GM12878 (cell line): Measurements from ENCODE around the gene PARM1. TPM values are rescaled to one million over a fixed set of nuclear protein-coding genes. Genes with fewer than 3 reads are reported as not detected.
A peak's percentile ranks its signal among the peaks of the same experiment; 100 is the strongest.

Experiments
- BRCA1 ChIP-seq: IDR thresholded peaks from 2 replicates; pipeline ENCODE4 v1.6.1; 2011; ENCODE audit warnings: low read depth, low read length, improper control_type of control experiment
- EED ChIP-seq: sonication (generic); IDR thresholded peaks from 2 replicates; pipeline ENCODE4 v1.6.1; 2016; ENCODE audit warnings: antibody characterized with exemption, low read depth
- FOS ChIP-seq: IDR thresholded peaks from 3 replicates; pipeline ENCODE4 v1.6.1; 2011; ENCODE audit warnings: borderline replicate concordance; ENCODE audit not compliant: insufficient read length; ENCODE audit errors: extremely low read depth
- MTA2 ChIP-seq: fragments of 450-650 bp; IDR thresholded peaks from 2 replicates; pipeline ENCODE4 v1.6.1; 2016; ENCODE audit warnings: low read depth, mild to moderate bottlenecking, moderate library complexity
- MYC ChIP-seq: IDR thresholded peaks from 2 replicates; pipeline ENCODE4 v1.6.1; 2011; ENCODE audit warnings: mild to moderate bottlenecking, low read length, moderate library complexity, inconsistent platforms; ENCODE audit not compliant: insufficient read depth, insufficient replicate concordance, insufficient read length, severe bottlenecking
- NFYA ChIP-seq: IDR thresholded peaks from 2 replicates; pipeline ENCODE4 v1.6.1; 2011; ENCODE audit warnings: low read depth, mild to moderate bottlenecking, low read length, improper control_type of control experiment, borderline replicate concordance
- NR2F1 ChIP-seq: fragments of 450-650 bp; conservative IDR thresholded peaks from 2 replicates; pipeline ENCODE4 v1.6.1; 2017; ENCODE audit warnings: mild to moderate bottlenecking
- RFX5 ChIP-seq: IDR thresholded peaks from 2 replicates; pipeline ENCODE4 v1.6.1; 2011; ENCODE audit warnings: low read depth, low read length, improper control_type of control experiment
- SPI1 ChIP-seq: IDR thresholded peaks from 2 replicates; pipeline ENCODE4 v1.6.1; 2011; ENCODE audit warnings: low read depth, mild to moderate bottlenecking, low read length, moderate library complexity, borderline replicate concordance; ENCODE audit not compliant: insufficient read depth
- STAT1 ChIP-seq: fragments of 450-650 bp; conservative IDR thresholded peaks from 2 replicates; pipeline ENCODE4 v1.6.1; 2014; ENCODE audit warnings: antibody characterized with exemption, mild to moderate bottlenecking
- STAT3 ChIP-seq: IDR thresholded peaks from 2 replicates; pipeline ENCODE4 v1.6.1; 2011; ENCODE audit warnings: low read depth, low read length, improper control_type of control experiment
- TCF12 ChIP-seq: IDR thresholded peaks from 2 replicates; pipeline ENCODE4 v1.6.1; 2011; ENCODE audit warnings: low read depth, mild to moderate bottlenecking, low read length
- ZBTB33 ChIP-seq: fragments of 450-650 bp; IDR thresholded peaks from 2 replicates; pipeline ENCODE4 v1.6.1; 2017; ENCODE audit warnings: mild to moderate bottlenecking
- ZNF217 ChIP-seq: fragments of 450-650 bp; IDR thresholded peaks from 2 replicates; pipeline ENCODE4 v1.6.1; 2017; ENCODE audit warnings: antibody characterized with exemption, mild to moderate bottlenecking
- ZNF384 ChIP-seq: IDR thresholded peaks from 2 replicates; pipeline ENCODE4 v1.6.1; 2012; ENCODE audit warnings: low read depth, mild to moderate bottlenecking, low read length, improper control_type of control experiment, borderline replicate concordance
- polyA plus RNA-seq, 11 experiments: library from polyadenylated mRNA; depleted of rRNA in 4 of 11; unstranded in 6 of 11; stranded (reverse) in 5 of 11; fragments of >200 nt; fragmentation: Nextera tagmentation in 4 of 11; fragmentation: Illumina TruSeq in 1 of 11; extraction: Ambion mirVana in 4 of 11; extraction: Trizol in 1 of 11; gene quantifications; 1 replicate in 1 of 11; 2 replicates in 10 of 11; pipeline versions ENCODE4 v1.2.1 to v1.2.3, GENCODE V29; 2011 to 2016; ENCODE audit warnings: inconsistent platforms in 2 of 11, missing spikeins in 2 of 11, low read depth in 1 of 11
- total RNA-seq, 4 experiments: library from RNA; depleted of rRNA in 3 of 4; stranded (reverse); fragments of >200 nt in 3 of 4; fragmentation: Illumina TruSeq in 1 of 4; extraction: Trizol in 1 of 4; gene quantifications; 2 replicates each; pipeline versions ENCODE4 v1.2.1 to v1.2.3, GENCODE V29; 2013 to 2021
- TF ChIP-seq, protein P1 (sequence below): fragments of 450-650 bp; IDR thresholded peaks from 2 replicates; pipeline ENCODE4 v1.6.1; 2017; ENCODE audit warnings: mild to moderate bottlenecking, moderate library complexity
- TF ChIP-seq, protein P2 (sequence below): IDR thresholded peaks from 2 replicates; pipeline ENCODE4 v1.6.1; 2012; ENCODE audit warnings: low read depth, low read length, improper control_type of control experiment
- TF ChIP-seq, protein P3 (sequence below): IDR thresholded peaks from 2 replicates; pipeline ENCODE4 v1.6.1; 2012; ENCODE audit warnings: low read depth, low read length, improper control_type of control experiment
- TF ChIP-seq, protein P4 (sequence below): IDR thresholded peaks from 2 replicates; pipeline ENCODE4 v1.6.1; 2011; ENCODE audit warnings: borderline replicate concordance, low read depth, mild to moderate bottlenecking, moderate library complexity, mixed read lengths, low read length; ENCODE audit not compliant: insufficient read depth; ENCODE audit errors: extremely low read length
- TF ChIP-seq, protein P5 (sequence below): IDR thresholded peaks from 2 replicates; pipeline ENCODE4 v1.6.1; 2011; ENCODE audit warnings: low read depth, low read length, improper control_type of control experiment, borderline replicate concordance

The PARM1 gene
- total and polyA plus RNA-seq, 10 of the 15 experiments (the other 5 are each of a cell fraction or from before 2014, with no cell fraction given): 13.9 to 56.2 (median 41.3) TPM

GRCh38 chr4:75037252-75037651, 104.3 kb downstream of the PARM1 start (continued):
- TF ChIP-seq, protein P1, sequence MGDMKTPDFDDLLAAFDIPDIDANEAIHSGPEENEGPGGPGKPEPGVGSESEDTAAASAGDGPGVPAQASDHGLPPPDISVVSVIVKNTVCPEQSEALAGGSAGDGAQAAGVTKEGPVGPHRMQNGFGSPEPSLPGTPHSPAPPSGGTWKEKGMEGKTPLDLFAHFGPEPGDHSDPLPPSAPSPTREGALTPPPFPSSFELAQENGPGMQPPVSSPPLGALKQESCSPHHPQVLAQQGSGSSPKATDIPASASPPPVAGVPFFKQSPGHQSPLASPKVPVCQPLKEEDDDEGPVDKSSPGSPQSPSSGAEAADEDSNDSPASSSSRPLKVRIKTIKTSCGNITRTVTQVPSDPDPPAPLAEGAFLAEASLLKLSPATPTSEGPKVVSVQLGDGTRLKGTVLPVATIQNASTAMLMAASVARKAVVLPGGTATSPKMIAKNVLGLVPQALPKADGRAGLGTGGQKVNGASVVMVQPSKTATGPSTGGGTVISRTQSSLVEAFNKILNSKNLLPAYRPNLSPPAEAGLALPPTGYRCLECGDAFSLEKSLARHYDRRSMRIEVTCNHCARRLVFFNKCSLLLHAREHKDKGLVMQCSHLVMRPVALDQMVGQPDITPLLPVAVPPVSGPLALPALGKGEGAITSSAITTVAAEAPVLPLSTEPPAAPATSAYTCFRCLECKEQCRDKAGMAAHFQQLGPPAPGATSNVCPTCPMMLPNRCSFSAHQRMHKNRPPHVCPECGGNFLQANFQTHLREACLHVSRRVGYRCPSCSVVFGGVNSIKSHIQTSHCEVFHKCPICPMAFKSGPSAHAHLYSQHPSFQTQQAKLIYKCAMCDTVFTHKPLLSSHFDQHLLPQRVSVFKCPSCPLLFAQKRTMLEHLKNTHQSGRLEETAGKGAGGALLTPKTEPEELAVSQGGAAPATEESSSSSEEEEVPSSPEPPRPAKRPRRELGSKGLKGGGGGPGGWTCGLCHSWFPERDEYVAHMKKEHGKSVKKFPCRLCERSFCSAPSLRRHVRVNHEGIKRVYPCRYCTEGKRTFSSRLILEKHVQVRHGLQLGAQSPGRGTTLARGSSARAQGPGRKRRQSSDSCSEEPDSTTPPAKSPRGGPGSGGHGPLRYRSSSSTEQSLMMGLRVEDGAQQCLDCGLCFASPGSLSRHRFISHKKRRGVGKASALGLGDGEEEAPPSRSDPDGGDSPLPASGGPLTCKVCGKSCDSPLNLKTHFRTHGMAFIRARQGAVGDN: peak; percentile 34; the same call in 1 of the 2 replicates
- TF ChIP-seq FOS: no peak
- no peak for TF ChIP-seq RFX5
- TF ChIP-seq NR2F1: peak; percentile 68; the same call in 1 of the 2 replicates
- TF ChIP-seq, protein P2, sequence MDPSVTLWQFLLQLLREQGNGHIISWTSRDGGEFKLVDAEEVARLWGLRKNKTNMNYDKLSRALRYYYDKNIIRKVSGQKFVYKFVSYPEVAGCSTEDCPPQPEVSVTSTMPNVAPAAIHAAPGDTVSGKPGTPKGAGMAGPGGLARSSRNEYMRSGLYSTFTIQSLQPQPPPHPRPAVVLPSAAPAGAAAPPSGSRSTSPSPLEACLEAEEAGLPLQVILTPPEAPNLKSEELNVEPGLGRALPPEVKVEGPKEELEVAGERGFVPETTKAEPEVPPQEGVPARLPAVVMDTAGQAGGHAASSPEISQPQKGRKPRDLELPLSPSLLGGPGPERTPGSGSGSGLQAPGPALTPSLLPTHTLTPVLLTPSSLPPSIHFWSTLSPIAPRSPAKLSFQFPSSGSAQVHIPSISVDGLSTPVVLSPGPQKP: no peak
- no peak for TF ChIP-seq NFYA
- no peak for TF ChIP-seq ZNF217
- TF ChIP-seq, protein P3, sequence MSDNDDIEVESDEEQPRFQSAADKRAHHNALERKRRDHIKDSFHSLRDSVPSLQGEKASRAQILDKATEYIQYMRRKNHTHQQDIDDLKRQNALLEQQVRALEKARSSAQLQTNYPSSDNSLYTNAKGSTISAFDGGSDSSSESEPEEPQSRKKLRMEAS: no peak
- no peak for TF ChIP-seq MYC
- TF ChIP-seq EED: 0 out of 2 replicates have a peak, but pooled peaks have one; percentile 15
- TF ChIP-seq ZBTB33: no peak
- no peak for TF ChIP-seq BRCA1
- TF ChIP-seq, protein P4, sequence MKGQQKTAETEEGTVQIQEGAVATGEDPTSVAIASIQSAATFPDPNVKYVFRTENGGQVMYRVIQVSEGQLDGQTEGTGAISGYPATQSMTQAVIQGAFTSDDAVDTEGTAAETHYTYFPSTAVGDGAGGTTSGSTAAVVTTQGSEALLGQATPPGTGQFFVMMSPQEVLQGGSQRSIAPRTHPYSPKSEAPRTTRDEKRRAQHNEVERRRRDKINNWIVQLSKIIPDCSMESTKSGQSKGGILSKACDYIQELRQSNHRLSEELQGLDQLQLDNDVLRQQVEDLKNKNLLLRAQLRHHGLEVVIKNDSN: no peak
- no peak for TF ChIP-seq STAT1
- TF ChIP-seq MTA2: peak; percentile 60; the same call in 1 of the 2 replicates
- no peak for TF ChIP-seq STAT3
- TF ChIP-seq, protein P5, sequence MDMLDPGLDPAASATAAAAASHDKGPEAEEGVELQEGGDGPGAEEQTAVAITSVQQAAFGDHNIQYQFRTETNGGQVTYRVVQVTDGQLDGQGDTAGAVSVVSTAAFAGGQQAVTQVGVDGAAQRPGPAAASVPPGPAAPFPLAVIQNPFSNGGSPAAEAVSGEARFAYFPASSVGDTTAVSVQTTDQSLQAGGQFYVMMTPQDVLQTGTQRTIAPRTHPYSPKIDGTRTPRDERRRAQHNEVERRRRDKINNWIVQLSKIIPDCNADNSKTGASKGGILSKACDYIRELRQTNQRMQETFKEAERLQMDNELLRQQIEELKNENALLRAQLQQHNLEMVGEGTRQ: no peak
- peak; percentile 84 for TF ChIP-seq SPI1
- TF ChIP-seq TCF12: no peak
- no peak for TF ChIP-seq ZNF384
